ENCODE data around the gene MTERF1. TPM values are rescaled to one million over a fixed set of nuclear protein-coding genes. Genes with fewer than 3 reads are reported as not detected.

The MTERF1 gene
- total RNA-seq, 1 experiment from 2014 or later, result 13.1 TPM

DNA sequence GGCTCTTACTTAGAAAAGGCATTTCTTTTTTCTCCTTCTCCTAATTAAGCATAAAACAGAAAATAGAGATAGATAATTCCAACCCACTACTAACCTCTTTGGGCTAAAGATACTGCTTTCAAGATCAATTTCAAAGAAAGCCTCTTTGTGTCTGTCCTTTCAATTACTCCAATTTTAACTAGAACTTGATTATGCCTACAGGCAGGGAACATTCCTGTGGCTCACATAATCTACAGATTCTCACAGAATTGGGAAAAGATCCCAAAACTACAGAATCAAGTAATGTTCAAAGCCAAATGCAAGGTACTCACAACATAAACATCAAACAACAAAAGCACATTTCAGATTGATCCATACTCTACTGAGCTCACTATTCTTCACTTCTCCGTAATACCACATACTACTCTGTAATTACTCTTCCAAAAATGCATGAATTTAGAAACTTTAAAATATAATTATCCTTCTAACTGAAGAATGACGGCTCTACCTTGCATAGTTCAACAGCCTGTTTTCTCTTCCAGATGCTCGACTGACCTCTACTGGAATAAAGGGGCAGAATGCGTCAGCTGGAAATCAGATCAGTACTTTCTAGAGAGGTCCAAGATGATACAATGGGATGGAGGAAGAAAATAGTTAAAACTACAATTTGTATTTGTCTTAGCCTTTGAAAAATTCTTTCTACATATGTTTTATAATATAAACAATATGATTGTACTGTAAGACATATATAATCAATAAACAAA, 3.9 kb downstream of the MTERF1 start:
- Histone ChIP-seq H3K79me2 (ENCODE audit: insufficient read depth, low read length) (peaks cover 74% of the 10 kb centered on the region), H4K20me1 (ENCODE audit: insufficient read depth) (no peaks in the 10 kb centered on the region), H3K27me3 (ENCODE audit: insufficient read depth, low read length) (no peaks in the 10 kb centered on the region), H3K4me2 (ENCODE audit: low read length) (no peak overlapping the region), H3K4me1 (ENCODE audit: control insufficient read depth in 1 of 2, insufficient read depth in 2 of 2, low read length in 2 of 2) (peaks cover 4 to 16% of the 10 kb centered on the region in 2 experiments; a peak in 3 of 4 replicates), H2AFZ (ENCODE audit: low read depth, low read length, poor library complexity, severe bottlenecking) (no peak overlapping the region), H3K9me3 (ENCODE audit: control insufficient read depth in 1 of 2, insufficient read depth in 1 of 2, low read depth in 1 of 2, low read length in 2 of 2) (no peaks in the 10 kb centered on the region), H3K4me3 (replicated peaks in 1 of 2; ENCODE audit: low read depth in 1 of 2, low read length in 2 of 2) (no peak overlapping the region), H3K27ac (ENCODE audit: low read depth, low read length) (no peak overlapping the region), H3K9me2 (ENCODE audit: insufficient read depth) (no peaks in the 10 kb centered on the region), H3K36me3 (ENCODE audit: control insufficient read depth in 1 of 2, insufficient read depth in 2 of 2, low read length in 2 of 2) (peaks cover 0 to 10% of the 10 kb centered on the region in 2 experiments; a peak in 1 of 4 replicates), H3K9ac (ENCODE audit: low read length) (no peak overlapping the region)
- ATAC-seq (no peak), DNase-seq (ENCODE audit: low read depth, low spot score) (no peak)
- ChIA-PET CTCF (no interaction called here), RAD21 (ENCODE audit: low non-redundant PET in 1 of 2, low total read pairs in 2 of 2, uncharacterized antibody in 2 of 2, unreplicated experiment in 2 of 2) (no interaction called here), POLR2A (no interaction called here)
- TF ChIP-seq, protein P1, sequence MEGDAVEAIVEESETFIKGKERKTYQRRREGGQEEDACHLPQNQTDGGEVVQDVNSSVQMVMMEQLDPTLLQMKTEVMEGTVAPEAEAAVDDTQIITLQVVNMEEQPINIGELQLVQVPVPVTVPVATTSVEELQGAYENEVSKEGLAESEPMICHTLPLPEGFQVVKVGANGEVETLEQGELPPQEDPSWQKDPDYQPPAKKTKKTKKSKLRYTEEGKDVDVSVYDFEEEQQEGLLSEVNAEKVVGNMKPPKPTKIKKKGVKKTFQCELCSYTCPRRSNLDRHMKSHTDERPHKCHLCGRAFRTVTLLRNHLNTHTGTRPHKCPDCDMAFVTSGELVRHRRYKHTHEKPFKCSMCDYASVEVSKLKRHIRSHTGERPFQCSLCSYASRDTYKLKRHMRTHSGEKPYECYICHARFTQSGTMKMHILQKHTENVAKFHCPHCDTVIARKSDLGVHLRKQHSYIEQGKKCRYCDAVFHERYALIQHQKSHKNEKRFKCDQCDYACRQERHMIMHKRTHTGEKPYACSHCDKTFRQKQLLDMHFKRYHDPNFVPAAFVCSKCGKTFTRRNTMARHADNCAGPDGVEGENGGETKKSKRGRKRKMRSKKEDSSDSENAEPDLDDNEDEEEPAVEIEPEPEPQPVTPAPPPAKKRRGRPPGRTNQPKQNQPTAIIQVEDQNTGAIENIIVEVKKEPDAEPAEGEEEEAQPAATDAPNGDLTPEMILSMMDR (IDR thresholded peaks at IDR 0.05 in 2 of 3, conservative IDR thresholded peaks at IDR 0.05 in 1 of 3; ENCODE audit: borderline replicate concordance in 1 of 3, insufficient read depth in 1 of 3, low read depth in 2 of 3, low read length in 2 of 3), result peak in 1 of 3 experiments; percentile 8; a peak in 1 of 6 replicates
- TF ChIP-seq, protein P2, sequence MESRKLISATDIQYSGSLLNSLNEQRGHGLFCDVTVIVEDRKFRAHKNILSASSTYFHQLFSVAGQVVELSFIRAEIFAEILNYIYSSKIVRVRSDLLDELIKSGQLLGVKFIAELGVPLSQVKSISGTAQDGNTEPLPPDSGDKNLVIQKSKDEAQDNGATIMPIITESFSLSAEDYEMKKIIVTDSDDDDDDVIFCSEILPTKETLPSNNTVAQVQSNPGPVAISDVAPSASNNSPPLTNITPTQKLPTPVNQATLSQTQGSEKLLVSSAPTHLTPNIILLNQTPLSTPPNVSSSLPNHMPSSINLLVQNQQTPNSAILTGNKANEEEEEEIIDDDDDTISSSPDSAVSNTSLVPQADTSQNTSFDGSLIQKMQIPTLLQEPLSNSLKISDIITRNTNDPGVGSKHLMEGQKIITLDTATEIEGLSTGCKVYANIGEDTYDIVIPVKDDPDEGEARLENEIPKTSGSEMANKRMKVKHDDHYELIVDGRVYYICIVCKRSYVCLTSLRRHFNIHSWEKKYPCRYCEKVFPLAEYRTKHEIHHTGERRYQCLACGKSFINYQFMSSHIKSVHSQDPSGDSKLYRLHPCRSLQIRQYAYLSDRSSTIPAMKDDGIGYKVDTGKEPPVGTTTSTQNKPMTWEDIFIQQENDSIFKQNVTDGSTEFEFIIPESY (IDR thresholded peaks at IDR 0.05; ENCODE audit: extremely low read depth, insufficient replicate concordance, low read length), result no peak
- TF ChIP-seq RAD21 (IDR thresholded peaks at IDR 0.05; ENCODE audit: low read depth), result peak; percentile 32
- no TSS peak for BruUV-seq (replicated peaks)
- intact Hi-C loops (cut with micrococcal nuclease), result no loop called here
